ENCODE measurements around the gene TTLL11. TPM values are rescaled to one million over a fixed set of nuclear protein-coding genes. Genes with fewer than 3 reads are reported as not detected.

TTLL11 gene
- total and polyA plus RNA-seq, 2 experiments from 2014 or later: 4.7 to 6.7 TPM

DNA sequence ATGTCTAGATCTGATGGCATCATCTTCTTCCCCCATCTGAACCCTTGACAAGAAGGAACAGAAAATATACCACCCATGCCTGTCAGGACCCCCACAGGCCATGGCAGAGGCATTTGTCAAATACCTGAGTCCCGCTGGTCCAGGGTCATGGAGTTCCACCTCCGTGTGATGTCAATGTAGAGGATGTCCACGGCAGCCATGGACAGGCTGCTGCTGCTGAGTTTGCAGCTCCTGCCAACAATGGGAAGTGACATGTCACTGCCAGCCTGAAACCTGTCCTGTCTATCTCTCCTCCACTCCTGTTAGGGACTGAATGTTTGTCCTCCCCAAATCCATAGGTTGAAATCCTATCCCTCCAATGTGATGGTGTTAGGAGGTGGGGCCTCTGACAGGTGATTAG, 232.9 kb downstream of the TTLL11 start:
- DNase-seq (ENCODE audit: low read depth in 1 of 2, low spot score in 1 of 2): no peak
- Histone ChIP-seq H3K4me3 (no peak overlapping the region), H3K9me3 (ENCODE audit: low read depth) (no peaks in the 10 kb centered on the region), H3K36me3 (no peaks in the 10 kb centered on the region), H3K27me3 (no peaks in the 10 kb centered on the region), H3K4me1 (ENCODE audit: low read depth) (peaks cover 11% of the 10 kb centered on the region), H3K27ac (no peak overlapping the region)
- TF ChIP-seq, protein P1, sequence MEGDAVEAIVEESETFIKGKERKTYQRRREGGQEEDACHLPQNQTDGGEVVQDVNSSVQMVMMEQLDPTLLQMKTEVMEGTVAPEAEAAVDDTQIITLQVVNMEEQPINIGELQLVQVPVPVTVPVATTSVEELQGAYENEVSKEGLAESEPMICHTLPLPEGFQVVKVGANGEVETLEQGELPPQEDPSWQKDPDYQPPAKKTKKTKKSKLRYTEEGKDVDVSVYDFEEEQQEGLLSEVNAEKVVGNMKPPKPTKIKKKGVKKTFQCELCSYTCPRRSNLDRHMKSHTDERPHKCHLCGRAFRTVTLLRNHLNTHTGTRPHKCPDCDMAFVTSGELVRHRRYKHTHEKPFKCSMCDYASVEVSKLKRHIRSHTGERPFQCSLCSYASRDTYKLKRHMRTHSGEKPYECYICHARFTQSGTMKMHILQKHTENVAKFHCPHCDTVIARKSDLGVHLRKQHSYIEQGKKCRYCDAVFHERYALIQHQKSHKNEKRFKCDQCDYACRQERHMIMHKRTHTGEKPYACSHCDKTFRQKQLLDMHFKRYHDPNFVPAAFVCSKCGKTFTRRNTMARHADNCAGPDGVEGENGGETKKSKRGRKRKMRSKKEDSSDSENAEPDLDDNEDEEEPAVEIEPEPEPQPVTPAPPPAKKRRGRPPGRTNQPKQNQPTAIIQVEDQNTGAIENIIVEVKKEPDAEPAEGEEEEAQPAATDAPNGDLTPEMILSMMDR (IDR thresholded peaks at IDR 0.05; ENCODE audit: low read depth, low read length): no peak

DNA sequence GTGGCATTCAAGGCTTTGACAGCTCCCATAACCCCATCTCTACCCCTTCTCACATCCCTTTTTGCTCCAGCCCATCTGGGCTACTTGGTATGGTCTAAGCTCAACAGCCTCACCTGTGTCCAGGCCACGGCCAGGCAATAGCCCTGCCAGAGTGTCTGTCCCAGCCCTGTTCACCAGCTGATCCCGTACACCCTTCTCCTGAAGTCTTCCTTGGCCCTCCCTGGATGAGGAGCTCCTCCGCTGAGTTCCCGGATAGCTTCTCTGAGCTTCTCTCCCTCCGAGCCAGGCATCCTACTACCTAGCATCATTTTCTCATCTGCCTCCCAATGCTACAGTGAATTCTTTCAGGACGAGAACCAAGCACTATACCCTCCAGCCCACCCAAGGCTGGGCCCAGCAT, 233.5 kb downstream of the TTLL11 start:
- Histone ChIP-seq H3K27ac (no peak overlapping the region), H3K9me3 (ENCODE audit: low read depth) (no peaks in the 10 kb centered on the region), H3K36me3 (no peaks in the 10 kb centered on the region), H3K27me3 (no peaks in the 10 kb centered on the region), H3K4me3 (no peak overlapping the region), H3K4me1 (ENCODE audit: low read depth) (peaks cover 15% of the 10 kb centered on the region)
- no peak for DNase-seq (ENCODE audit: low read depth in 1 of 2, low spot score in 1 of 2)
- TF ChIP-seq, protein P1 (IDR thresholded peaks at IDR 0.05; ENCODE audit: low read depth, low read length): no peak

DNA sequence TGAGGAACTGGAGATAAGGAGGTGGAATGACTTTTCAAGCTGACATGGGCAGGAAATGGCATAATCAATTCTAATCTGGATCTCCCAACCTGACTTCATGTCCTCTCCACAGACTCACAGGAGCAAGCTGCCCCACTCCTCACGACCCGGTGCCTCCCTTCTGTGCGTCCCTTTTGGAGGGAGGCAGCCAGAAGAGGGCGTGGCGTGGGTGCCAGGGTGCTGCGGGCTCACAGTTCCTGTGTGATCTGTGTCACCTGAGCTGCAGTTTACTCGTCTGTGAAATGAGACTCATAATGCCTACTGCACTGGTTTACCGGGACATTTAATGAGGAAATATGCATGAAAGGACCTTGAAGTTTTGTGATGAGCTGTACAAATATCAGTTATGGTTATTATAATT, 234.3 kb downstream of the TTLL11 start:
- Histone ChIP-seq H3K9me3 (ENCODE audit: low read depth) (no peaks in the 10 kb centered on the region), H3K4me1 (ENCODE audit: low read depth) (peaks cover 23% of the 10 kb centered on the region), H3K27me3 (no peaks in the 10 kb centered on the region), H3K4me3 (no peak overlapping the region), H3K36me3 (no peaks in the 10 kb centered on the region), H3K27ac (no peak overlapping the region)
- DNase-seq (ENCODE audit: low read depth in 1 of 2, low spot score in 1 of 2): no peak
- TF ChIP-seq, protein P1 (IDR thresholded peaks at IDR 0.05; ENCODE audit: low read depth, low read length): no peak

DNA sequence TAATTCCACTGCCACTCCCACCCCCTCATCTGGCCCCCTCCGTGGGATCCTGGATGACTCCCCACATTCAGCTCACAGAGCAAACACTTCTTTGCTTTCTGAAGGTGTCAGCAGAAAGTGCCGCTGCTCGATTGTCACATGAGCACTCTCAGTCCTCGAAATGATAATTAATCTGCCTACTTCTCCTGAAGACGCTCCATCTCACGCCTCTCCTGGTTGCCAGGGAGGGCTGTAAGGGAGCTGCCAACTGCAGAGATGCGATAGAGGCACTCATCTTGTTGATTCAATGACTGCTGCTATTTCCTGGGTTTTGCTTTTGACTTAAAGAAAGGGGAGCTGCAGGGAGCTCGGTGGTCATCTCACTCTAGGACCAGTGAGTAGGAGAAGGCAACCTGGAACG, 235.2 kb downstream of the TTLL11 start:
- TF ChIP-seq, protein P1 (IDR thresholded peaks at IDR 0.05; ENCODE audit: low read depth, low read length): no peak

DNA sequence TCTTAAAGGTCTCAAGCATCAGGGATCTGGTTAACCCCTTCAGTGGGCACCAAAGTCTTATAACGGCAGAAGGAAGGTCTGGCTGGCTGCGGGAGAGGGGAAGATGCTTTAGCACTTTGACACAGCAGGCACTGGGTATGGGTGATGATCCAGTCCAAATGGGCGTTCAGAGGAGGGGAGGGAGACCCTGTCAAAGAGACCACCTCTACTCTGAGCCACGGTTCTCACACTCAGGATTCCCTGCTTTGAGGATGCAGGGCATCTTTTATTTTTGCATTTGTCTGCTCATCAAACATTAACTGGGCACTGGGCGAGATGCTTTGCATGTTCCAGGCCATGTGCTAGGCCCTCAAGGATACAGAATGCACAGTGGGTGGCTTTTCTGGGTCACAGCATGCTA, 237.6 kb downstream of the TTLL11 start:
- Histone ChIP-seq H3K27me3 (no peaks in the 10 kb centered on the region), H3K27ac (no peak overlapping the region), H3K4me3 (no peak overlapping the region), H3K4me1 (ENCODE audit: low read depth) (peaks cover 23% of the 10 kb centered on the region), H3K9me3 (ENCODE audit: low read depth) (no peaks in the 10 kb centered on the region), H3K36me3 (no peaks in the 10 kb centered on the region)
- TF ChIP-seq, protein P1 (IDR thresholded peaks at IDR 0.05; ENCODE audit: low read depth, low read length): no peak
- no peak for DNase-seq (ENCODE audit: low read depth in 1 of 2, low spot score in 1 of 2)

More for the DNA sequence above, 235.2 kb downstream of the TTLL11 start:
- no peak for DNase-seq (ENCODE audit: low read depth in 1 of 2, low spot score in 1 of 2)
- H3K27ac ChIP-seq: no peak overlapping the region
- H3K4me1 ChIP-seq (ENCODE audit: low read depth): peaks cover 23% of the 10 kb centered on the region
- H3K4me3 ChIP-seq: no peak overlapping the region
- no peaks in the 10 kb centered on the region for H3K27me3 ChIP-seq
- H3K9me3 ChIP-seq (ENCODE audit: low read depth): no peaks in the 10 kb centered on the region
- H3K36me3 ChIP-seq: no peaks in the 10 kb centered on the region

Measured in cardiac muscle cell (in vitro differentiated cells and primary cell).